ENCODE results near the gene KCND3. TPM values are rescaled to one million over a fixed set of nuclear protein-coding genes. Genes with fewer than 3 reads are reported as not detected.

KCND3 gene
- total and polyA plus RNA-seq, 2 experiments from 2014 or later, result 0.10 to 0.18 TPM

GRCh38 chr1:111938536-111938935, 50.9 kb downstream of the KCND3 start (continued):
- TF ChIP-seq ZNF462 (CRISPR knock-in tag; IDR thresholded peaks at IDR 0.05), result no peak
- no peak for TF ChIP-seq ETS1 (IDR thresholded peaks at IDR 0.05)

- Histone ChIP-seq H3F3A (replicated peaks; ENCODE audit: low read depth) (no peaks in the 10 kb centered on the region), H3K9me2 (ENCODE audit: insufficient read depth) (no peaks in the 10 kb centered on the region; the same call in 1 of the 2 replicates), H3K27ac (ENCODE audit: low read depth) (no peak overlapping the region), H3K79me2 (replicated peaks; ENCODE audit: insufficient read depth) (no peaks in the 10 kb centered on the region), H3K27me3 (ENCODE audit: insufficient read depth) (no peaks in the 10 kb centered on the region), H3K4me2 (no peak overlapping the region), H3K4me3 (no peak overlapping the region), H3K36me3 (ENCODE audit: insufficient read depth) (no peaks in the 10 kb centered on the region), H3K4me1 (ENCODE audit: insufficient read depth) (no peaks in the 10 kb centered on the region), H2AFZ (no peak overlapping the region), H4K20me1 (replicated peaks; ENCODE audit: insufficient read depth) (no peaks in the 10 kb centered on the region)
- Mint-ChIP-seq H3K27me3 (ENCODE audit: insufficient read depth, low read depth, poor library complexity) (peaks cover 11% of the 10 kb centered on the region), H3K27ac (no peak overlapping the region), H3K9me3 (no peaks in the 10 kb centered on the region), H3K4me3 (no peak overlapping the region), H3K4me1 (peaks cover 7% of the 10 kb centered on the region), H3K36me3 (ENCODE audit: low read depth) (no peaks in the 10 kb centered on the region)
- ATAC-seq (no peak), DNase-seq (ENCODE audit: low spot score) (no peak)
- TF ChIP-seq ZNF114 (CRISPR knock-in tag; IDR thresholded peaks at IDR 0.05) (no peak), CREB1 (CRISPR knock-in tag; IDR thresholded peaks at IDR 0.05; ENCODE audit: low read depth) (no peak), REST (IDR thresholded peaks at IDR 0.05; ENCODE audit: unreplicated experiment) (no peak), POLR2AphosphoS5 (IDR thresholded peaks at IDR 0.05; ENCODE audit: low read depth) (no peak), ZNF331 (CRISPR knock-in tag; IDR thresholded peaks at IDR 0.05; ENCODE audit: low read depth) (no peak), CTCF (conservative IDR thresholded peaks at IDR 0.05; ENCODE audit: low read depth in 2 of 2) (no peak), JUNB (IDR thresholded peaks at IDR 0.05; ENCODE audit: unreplicated experiment) (no peak), EZH2 (IDR thresholded peaks at IDR 0.05; ENCODE audit: low read depth, unreplicated experiment) (no peak), STAT1 (IDR thresholded peaks at IDR 0.05; ENCODE audit: unreplicated experiment) (no peak), NANOG (IDR thresholded peaks at IDR 0.05; ENCODE audit: borderline replicate concordance) (no peak), ETS1 (IDR thresholded peaks at IDR 0.05) (no peak)
Measured at GRCh38 chr1:111938123-111938522, 51.3 kb downstream of the KCND3 start.
